Neural progenitor cell (in vitro differentiated cells): ENCODE data around the gene PCDHGB2.

Experiments
- CTCF ChIP-seq: fragments of 200-600 bp; sonication (generic); IDR thresholded peaks from 2 replicates; pipeline ENCODE4 v1.5.1; 2017; ENCODE audit warnings: antibody characterized with exemption, mild to moderate bottlenecking
- EZH2 ChIP-seq: fragments of 200-600 bp; sonication (generic); IDR thresholded peaks from 2 replicates; pipeline ENCODE4 v1.6.1; 2017; ENCODE audit warnings: antibody characterized with exemption, mild to moderate bottlenecking, moderate library complexity
- EZH2phosphoT487 ChIP-seq: fragments of 200-600 bp; sonication (generic); IDR thresholded peaks from 2 replicates; pipeline ENCODE4 v1.6.1; 2017; ENCODE audit warnings: antibody characterized with exemption

DNA sequence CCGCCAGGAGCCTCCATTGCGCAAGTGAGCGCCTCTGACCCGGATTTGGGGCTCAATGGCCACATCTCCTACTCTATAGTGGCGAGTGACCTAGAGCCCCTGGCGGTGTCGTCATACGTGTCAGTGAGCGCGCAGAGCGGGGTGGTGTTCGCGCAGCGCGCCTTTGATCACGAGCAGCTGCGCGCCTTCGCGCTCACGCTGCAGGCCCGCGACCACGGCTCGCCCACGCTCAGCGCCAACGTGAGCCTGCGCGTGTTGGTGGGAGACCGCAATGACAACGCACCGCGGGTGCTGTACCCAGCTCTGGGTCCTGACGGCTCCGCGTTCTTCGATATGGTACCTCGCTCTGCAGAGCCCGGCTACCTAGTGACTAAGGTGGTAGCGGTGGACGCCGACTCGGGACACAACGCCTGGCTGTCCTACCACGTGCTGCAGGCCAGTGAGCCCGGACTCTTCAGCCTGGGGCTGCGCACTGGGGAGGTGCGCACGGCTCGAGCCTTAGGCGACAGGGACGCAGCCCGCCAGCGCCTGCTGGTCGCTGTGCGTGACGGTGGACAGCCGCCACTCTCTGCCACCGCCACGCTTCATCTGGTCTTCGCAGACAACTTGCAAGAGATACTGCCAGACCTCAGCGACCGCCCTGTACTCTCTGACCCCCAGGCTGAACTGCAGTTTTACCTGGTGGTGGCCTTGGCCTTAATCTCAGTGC, 50.0 kb downstream of the PCDHGB2 start:
- TF ChIP-seq CTCF (no peak), EZH2phosphoT487 (no peak), EZH2 (no peak)
